ENCODE measurements around the gene HPS5.
A peak's percentile ranks its signal among the peaks of the same experiment; 100 is the strongest.
"Not testable (repeated sequence)": the region's sequence is repeated elsewhere in the genome, so short reads cannot be mapped to it uniquely, and the experiment has no call there.

The HPS5 gene, protein sequence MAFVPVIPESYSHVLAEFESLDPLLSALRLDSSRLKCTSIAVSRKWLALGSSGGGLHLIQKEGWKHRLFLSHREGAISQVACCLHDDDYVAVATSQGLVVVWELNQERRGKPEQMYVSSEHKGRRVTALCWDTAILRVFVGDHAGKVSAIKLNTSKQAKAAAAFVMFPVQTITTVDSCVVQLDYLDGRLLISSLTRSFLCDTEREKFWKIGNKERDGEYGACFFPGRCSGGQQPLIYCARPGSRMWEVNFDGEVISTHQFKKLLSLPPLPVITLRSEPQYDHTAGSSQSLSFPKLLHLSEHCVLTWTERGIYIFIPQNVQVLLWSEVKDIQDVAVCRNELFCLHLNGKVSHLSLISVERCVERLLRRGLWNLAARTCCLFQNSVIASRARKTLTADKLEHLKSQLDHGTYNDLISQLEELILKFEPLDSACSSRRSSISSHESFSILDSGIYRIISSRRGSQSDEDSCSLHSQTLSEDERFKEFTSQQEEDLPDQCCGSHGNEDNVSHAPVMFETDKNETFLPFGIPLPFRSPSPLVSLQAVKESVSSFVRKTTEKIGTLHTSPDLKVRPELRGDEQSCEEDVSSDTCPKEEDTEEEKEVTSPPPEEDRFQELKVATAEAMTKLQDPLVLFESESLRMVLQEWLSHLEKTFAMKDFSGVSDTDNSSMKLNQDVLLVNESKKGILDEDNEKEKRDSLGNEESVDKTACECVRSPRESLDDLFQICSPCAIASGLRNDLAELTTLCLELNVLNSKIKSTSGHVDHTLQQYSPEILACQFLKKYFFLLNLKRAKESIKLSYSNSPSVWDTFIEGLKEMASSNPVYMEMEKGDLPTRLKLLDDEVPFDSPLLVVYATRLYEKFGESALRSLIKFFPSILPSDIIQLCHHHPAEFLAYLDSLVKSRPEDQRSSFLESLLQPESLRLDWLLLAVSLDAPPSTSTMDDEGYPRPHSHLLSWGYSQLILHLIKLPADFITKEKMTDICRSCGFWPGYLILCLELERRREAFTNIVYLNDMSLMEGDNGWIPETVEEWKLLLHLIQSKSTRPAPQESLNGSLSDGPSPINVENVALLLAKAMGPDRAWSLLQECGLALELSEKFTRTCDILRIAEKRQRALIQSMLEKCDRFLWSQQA

GRCh38 chr11:18321969-18322711 lies at the start of gene HPS5, which contains the start of gene GTF2H1:
TSS of gene HPS5 (minus strand) at chr11:18322140. CDS start at chr11:18317858, 4,282 bp downstream.
TSS of gene GTF2H1 (plus strand) at chr11:18322567. CDS start at chr11:18333075, 10,508 bp downstream.
- peak; percentile 97 for DNase-seq

GRCh38 chr11:18371279-18371678 lies 49.3 kb upstream of the HPS5 start:
- no peak for DNase-seq

DNA sequence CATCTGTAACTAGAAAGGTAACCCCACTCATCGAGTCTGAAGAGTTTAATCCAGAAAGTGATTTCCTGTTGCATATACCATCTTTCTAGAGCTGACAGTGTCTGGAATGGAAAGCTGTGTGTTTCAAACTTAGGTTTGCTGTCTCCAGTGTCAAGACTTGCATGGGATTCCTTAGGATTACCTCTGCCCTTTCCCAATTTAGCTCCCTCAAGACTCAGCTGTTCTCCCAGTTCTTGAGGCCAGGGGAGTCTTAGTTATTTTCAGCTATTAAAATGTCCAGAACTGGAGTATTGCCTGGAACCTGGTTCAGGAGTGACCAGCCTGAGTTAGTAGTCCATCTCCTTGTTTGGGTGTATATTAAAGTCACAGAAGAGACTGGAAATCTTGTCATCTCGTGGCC lies 47.5 kb upstream of the HPS5 start:
- no peak for DNase-seq

- DNase-seq, result no peak
These were observed 46.3 kb upstream of the HPS5 start for GRCh38 chr11:18368221-18368620.

DNA sequence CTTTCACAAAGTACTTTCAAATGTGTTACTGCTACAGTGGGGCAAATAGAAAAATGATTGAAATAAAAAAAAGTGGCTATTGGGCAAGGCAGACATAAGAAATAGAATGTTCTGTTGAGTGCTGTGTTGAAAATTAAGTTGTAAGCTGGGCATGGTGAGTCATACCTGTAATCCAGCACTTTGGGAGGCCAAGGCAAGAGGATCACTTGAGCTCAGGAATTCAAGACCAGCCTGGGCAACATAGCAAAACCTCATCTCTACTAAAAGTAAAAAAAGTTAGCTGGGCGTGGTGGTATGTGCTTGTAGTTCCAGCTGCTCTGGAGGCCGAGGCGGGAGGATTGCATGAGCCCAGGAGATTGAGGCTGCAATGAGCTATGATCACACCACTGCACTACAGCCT lies 45.5 kb upstream of the HPS5 start:
- no peak for DNase-seq

- no peak for DNase-seq
These were observed 44.3 kb upstream of the HPS5 start for GRCh38 chr11:18366286-18366685.

- DNase-seq, result no peak
These were observed 43.8 kb upstream of the HPS5 start for GRCh38 chr11:18365741-18366140.

DNA sequence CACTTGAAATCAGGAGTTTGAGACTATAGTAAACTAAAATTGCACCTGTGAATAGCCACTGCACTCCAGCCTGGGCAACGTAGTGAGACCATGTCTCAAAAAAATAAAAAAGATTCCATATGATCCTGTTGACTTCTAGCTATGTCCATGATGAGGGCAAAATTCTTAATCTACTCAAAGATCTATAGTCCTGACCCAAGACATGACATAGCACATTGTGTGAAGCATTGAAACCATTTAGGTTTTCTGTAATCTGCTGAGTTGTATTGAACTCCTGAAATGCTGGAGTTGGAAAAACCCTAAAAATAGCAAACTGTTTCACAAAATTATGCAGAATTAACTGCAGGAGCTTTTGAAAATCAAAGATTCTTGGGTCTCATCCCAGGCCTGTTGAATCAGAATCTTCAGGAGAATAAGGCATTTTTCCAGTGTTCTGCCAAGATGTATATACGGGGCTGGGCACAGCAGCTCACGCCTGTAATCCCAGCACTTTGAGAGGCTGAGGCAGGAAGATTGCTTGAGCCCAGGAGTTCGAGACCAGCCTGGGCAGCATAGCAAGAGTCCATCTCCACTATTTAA lies 42.6 kb upstream of the HPS5 start:
- no peak for DNase-seq

DNA sequence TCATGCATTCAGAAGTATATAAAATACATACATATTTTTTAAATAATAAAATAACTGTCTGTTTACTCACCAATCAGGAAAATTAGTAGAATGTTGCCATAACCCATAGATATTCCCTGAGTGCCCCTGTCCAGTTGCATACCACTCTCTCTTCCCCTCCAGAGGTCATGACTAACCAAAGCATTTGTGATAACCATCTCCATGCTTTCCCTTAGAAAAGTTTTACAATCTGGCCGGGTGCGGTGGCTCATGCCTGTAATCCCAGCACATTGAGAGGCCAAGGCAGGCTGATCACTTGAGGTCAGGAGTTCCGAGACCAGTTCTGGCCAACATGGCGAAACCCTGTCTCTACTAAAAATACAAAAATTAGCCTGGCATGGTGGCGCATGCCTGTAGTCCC lies 39.2 kb upstream of the HPS5 start:
- no peak for DNase-seq

DNA sequence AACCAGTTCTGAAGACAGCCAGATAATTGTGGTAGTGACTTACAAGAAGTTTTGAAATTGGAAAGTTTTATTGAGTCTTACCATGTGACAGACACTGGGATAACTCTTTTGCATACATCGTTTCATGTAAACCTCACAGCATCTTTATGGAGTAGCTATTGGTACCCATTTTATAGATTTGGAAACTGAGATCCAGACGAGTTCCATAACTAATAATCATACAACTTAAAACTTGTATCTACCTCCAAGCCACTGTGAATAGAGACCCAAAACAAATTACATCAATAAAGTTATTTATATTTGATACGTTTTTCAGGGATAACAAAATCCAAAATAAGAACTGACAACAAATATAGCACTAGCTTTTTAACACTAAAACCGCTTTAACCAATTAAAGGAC lies 36.7 kb upstream of the HPS5 start:
- DNase-seq, result no peak

DNA sequence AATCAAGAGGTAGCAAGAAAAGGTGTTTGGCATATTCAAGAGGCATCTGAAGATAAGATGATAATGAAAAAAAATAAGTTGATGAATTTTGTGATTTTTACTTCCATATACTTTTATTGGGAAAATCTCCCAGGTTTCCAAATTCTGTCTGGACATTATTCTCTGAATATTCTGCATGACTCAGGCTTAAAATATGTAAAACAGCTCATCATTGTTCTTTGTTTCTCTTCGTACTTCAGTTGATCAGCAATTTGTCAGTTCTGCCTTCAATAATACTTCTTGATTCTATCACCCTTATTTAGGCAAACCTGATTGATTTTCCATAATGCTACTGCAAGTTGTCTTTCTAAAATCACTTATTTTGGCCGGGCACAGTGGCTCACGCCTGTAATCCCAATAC lies 30.6 kb upstream of the HPS5 start:
- DNase-seq, result no peak

DNA sequence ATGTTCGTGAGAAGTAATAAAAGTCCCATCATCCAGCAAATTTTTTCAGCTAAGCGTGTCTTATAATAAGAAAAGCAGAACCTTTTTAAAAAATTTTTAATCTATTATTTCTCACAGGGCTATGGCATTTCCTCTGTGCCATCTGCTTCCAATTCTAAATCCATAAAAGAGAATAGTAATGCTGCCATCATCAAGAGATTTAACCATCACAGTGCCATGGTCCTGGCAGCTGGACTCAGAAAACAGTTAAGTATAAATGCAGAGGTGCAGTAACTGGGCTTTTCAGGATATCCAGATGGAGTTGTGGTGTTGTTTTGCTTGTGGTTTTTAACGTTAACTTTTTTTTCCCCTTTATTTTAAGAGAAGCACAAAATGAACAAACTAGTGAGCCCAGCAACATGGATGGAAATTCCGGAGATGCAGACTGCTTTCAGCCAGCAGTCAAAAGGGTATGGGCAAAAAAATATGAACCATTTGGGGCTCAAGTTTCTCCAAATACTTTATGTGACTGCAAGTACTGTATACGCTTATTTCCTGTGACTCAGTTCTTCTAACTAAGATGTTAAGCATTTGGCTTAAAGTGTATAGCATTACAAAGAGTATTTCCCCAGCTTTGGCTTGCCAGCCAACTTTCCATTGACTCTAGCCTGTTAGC lies 25.7 kb upstream of the HPS5 start:
- no peak for DNase-seq

DNA sequence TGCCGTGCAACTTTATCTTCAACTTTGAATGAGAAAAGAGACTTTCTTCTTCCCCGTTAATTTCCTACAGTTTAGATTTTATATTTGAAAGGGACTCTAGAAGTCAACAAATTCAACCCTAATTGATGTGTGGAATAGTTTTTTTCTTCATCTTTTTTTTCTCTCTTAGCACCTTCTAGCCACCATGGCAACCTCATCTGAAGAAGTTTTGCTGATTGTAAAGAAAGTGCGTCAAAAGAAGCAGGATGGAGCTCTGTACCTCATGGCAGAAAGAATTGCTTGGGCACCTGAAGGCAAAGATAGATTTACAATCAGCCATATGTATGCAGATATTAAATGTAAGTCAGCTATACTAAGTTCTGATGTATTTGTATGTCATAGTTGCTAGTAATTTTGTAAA lies 11.0 kb upstream of the HPS5 start:
- DNase-seq, result peak in 1 of 2 donors; percentile 43

DNA sequence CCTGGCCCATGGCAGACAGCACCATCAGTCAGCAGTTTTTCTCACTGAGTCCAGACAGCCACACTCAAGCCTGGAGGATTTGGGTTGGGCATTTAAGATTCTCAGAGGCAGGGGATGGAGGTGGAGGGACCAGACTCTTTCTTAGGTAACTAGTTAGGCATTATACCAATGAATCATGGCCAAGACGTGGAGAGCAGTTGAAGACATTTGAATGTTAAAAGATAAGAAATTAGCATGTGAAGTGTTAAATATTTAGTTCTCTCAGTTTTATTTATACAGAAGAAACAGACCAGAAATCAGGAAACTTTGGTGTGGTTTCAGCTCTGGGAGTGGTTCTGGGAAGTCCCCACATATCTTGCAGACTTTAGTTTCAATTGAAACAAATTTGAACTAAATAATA lies 10.4 kb upstream of the HPS5 start:
- peak; percentile 6 to 63 for DNase-seq

- no peak for DNase-seq
These were observed 9.0 kb upstream of the HPS5 start for GRCh38 chr11:18330921-18331320.

DNA sequence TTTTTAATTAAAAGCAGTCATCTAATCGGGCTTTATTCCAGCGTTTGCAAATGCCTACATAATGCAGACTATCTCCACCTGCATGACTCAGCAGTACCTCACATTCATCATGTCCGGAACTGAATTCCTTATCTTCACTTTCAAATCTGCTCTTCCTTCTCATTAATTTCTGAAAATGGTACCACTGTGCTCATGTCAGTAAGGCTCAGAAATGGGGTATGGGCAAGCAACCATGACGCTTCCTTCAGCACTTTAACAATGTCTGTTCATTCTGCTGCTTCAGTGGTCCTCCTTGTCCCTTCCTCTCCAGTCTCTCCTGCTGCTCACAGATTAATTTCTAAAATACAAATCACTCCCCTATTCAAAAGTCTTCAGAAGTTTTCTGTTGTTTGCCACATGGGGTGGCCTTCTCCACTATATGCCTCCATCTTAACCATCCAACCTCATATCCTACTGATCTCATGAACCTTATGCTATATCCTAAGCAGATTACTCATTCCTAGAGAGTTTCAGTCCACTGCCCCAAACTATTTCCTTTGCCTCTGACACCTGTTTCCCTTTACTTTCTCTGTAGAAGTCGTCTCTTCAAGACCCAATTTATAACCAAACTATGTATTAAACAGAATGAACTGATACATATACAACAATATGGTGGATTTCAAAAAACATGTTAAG lies 7.4 kb upstream of the HPS5 start:
- no peak for DNase-seq

- DNase-seq, result no peak
These were observed 2.4 kb upstream of the HPS5 start for GRCh38 chr11:18324381-18324780.

DNA sequence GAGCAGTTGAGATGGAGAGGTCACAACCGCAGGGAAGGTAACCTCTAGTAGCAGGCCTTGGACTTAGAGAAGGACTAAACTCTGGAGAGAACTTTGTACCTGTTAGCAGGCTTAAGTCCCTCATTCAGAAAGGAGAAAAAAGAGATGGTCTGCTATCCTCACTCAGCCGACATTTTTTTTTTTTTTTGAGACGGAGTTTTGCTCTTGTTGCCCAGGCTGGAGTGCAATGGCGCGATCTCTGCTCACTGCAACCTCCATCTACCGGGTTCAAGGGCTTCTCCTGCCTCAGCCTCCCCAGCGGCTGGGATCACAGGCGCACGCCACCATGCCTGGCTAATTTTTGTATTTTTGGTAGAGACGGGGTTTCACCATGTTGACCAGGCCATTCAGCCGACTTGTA lies 1.9 kb upstream of the HPS5 start:
- not testable (repeated sequence) for DNase-seq

DNA sequence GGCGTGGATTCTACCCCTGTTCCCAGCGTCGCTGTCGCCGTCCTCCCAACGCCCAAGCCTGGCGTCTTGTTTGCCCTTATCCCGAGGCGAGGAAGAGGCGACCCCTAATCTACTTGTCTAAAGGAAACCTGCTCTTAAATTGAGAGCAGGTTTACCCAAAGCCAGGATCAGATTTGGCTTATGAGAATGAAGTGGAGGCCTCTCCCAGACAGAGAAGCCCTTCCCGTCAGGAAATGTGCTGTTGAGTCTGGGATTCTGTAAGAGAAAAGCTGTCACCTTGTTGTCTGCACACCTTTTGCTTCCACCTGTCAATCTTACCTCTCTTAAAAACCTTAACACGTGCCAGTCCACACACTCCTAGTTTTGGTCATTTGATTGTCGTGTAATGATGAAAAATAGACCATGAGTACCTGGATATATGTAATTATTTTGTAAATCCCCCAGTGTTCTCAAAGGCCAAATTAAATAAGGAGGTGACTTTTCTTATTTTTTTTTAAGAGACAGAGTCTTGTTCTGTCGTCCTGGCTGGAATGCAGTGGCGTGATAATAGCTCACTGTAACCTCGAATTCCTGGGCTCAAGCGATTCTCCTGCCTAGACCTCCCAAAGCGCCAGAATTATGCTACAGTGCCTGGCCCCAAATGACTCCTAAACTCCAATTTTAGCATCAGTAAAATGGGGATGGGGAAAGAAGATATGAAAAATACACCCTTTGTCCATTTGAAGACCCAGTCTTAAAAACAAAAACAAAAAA lies 1.1 kb upstream of the HPS5 start:
- no peak for DNase-seq

DNA sequence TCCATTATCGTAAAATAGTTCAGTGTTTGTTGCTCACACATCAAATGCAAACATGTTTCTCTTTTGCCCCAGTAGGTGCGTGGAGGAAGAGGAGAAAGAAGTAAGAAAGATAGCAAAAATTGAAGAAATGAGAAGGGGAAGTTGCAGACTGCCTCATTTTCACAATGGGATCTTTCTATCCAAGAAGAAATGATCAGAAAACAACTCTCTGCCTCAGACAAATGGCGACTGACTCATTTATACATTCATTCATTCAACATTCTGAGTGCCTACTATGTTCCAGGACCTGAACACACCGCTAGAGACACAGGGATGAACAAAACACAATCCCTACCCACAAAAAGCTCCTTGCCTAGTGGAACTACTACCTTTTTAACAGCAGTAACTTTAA lies 367 bp downstream of the HPS5 start:
- no peak for DNase-seq

Data from CD4-positive, alpha-beta T cell treated with Interleukin-1 beta for 1 hour (primary cell).